22Rv1 (cell line): Measurements from ENCODE around the gene PHOSPHO2.

ENCODE experiments used
- ZFX ChIP-seq: fragments of 450-650 bp; IDR thresholded peaks from 2 replicates; pipeline ENCODE4 v1.6.1; 2017; ENCODE audit warnings: antibody characterized with exemption, borderline replicate concordance
- TF ChIP-seq, protein P1 (sequence below): fragments of 450-650 bp; IDR thresholded peaks from 2 replicates; pipeline ENCODE4 v1.5.1; 2017; ENCODE audit warnings: mild to moderate bottlenecking

DNA sequence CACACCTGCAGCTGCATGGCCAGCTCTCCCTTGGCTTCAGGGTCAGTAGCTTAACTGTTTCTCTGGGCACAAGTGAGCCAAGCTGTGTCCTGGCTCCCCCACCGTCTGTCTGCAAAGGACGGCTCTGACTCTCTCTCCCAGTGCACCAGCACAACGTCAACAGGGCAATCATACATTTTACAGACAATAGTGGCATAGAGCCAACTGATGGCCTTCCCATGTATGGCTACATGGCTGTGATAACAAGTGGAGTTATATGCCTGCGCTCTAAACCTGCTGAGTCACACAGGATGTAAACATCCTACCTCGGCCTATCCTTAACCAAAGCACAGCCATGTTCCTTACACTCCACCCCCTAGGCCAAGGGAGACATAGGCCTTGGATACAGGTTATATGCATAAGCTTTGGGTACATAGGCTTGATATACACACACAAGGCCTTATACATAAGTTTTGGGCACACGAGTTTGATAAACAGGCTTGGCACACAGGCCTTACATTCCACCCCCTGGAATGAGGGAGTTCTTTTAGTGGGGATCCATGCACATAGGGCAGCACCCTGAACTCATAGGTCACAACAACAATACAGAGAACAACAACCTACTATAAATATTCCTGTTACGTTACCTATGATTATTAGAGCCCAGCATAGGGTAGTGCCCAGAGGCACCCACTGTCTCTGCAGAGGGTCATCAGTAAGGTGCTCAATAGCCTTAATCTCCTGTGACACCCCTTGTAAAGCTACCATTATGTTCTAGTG, 17.7 kb downstream of the PHOSPHO2 start:
- TF ChIP-seq, protein P1, sequence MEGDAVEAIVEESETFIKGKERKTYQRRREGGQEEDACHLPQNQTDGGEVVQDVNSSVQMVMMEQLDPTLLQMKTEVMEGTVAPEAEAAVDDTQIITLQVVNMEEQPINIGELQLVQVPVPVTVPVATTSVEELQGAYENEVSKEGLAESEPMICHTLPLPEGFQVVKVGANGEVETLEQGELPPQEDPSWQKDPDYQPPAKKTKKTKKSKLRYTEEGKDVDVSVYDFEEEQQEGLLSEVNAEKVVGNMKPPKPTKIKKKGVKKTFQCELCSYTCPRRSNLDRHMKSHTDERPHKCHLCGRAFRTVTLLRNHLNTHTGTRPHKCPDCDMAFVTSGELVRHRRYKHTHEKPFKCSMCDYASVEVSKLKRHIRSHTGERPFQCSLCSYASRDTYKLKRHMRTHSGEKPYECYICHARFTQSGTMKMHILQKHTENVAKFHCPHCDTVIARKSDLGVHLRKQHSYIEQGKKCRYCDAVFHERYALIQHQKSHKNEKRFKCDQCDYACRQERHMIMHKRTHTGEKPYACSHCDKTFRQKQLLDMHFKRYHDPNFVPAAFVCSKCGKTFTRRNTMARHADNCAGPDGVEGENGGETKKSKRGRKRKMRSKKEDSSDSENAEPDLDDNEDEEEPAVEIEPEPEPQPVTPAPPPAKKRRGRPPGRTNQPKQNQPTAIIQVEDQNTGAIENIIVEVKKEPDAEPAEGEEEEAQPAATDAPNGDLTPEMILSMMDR, result no peak
- TF ChIP-seq ZFX, result no peak
